Panc1 (cell line): Measurements from ENCODE around the gene CDK5R1. TPM values are rescaled to one million over a fixed set of nuclear protein-coding genes. Genes with fewer than 3 reads are reported as not detected.

Experiments used
- ATAC-seq: fragments of 200-7000 bp; cut with Tn5 transposase; 2 replicates; pipeline ENCODE4 v1.9.1; 2020; ENCODE audit warnings: mild to moderate bottlenecking, moderate library complexity
- BruUV-seq: library from RNA; stranded (reverse); fragments of 400-500 nt; replicated peaks from 2 replicates; lab custom pipeline; 2021; lab: Mats Ljungman, UMichigan
- CTCF ChIA-PET: fragments of 300-600 bp; sonication (Branson Sonifier 250); formaldehyde crosslinking; loops from one replicate; lab custom pipeline; 2022; ENCODE audit warnings: antibody characterized with exemption; lab: Charles Lee
- POLR2A ChIA-PET: fragments of 300-600 bp; sonication (Branson Sonifier 250); formaldehyde crosslinking; loops from one replicate; lab custom pipeline; 2022; ENCODE audit warnings: antibody characterized with exemption; lab: Charles Lee
- DNase-seq: peaks from one replicate; pipeline ENCODE4 v3.0.0-alpha.2; 2010; ENCODE audit warnings: low read depth, low spot score
- H3K27ac ChIP-seq: 2 replicates; pipeline ENCODE4 v1.5.1; 2011; ENCODE audit warnings: mild to moderate bottlenecking, low read length, inconsistent platforms
- H3K27me3 ChIP-seq: fragments of 200-500 bp; sonication (Bioruptor generic); 2 replicates; pipeline ENCODE4 v1.6.0; 2014; ENCODE audit warnings: low read length, inconsistent platforms; ENCODE audit not compliant: control insufficient read depth, insufficient read depth
- H3K36me3 ChIP-seq: fragments of 200-500 bp; sonication (Bioruptor generic); 2 replicates; pipeline ENCODE4 v1.5.1; 2014; ENCODE audit warnings: inconsistent platforms, mild to moderate bottlenecking, low read length, moderate library complexity; ENCODE audit not compliant: control insufficient read depth, insufficient read depth
- H3K4me1 ChIP-seq: 2 replicates; pipeline ENCODE4 v1.5.1; 2011; ENCODE audit warnings: inconsistent platforms, mild to moderate bottlenecking, low read length, moderate library complexity; ENCODE audit not compliant: control insufficient read depth, insufficient read depth
- H3K4me3 ChIP-seq, 2 experiments: 2 replicates each; pipeline ENCODE4 v1.5.1; 2011 to 2012; ENCODE audit warnings: low read depth in 2 of 2, low read length in 2 of 2, mild to moderate bottlenecking in 2 of 2, inconsistent platforms in 1 of 2, moderate library complexity in 1 of 2
- H3K9me3 ChIP-seq: fragments of 200-500 bp; sonication (Bioruptor generic); 2 replicates; pipeline ENCODE4 v1.5.1; 2014; ENCODE audit warnings: low read depth, mild to moderate bottlenecking, inconsistent platforms, low read length, moderate library complexity; ENCODE audit not compliant: control insufficient read depth, insufficient read depth
- POLR2AphosphoS5 ChIP-seq: IDR thresholded peaks from 2 replicates; pipeline ENCODE4 v1.6.1; 2012; ENCODE audit warnings: mild to moderate bottlenecking, low read depth, low read length, moderate library complexity
- REST ChIP-seq, 2 experiments: IDR thresholded peaks; 2 replicates each; pipeline ENCODE4 v1.6.1; 2011 to 2012; ENCODE audit warnings: low read depth in 2 of 2, control low read depth in 1 of 2, low read length in 1 of 2, mild to moderate bottlenecking in 1 of 2, moderate library complexity in 1 of 2; ENCODE audit not compliant: insufficient read depth in 1 of 2
- SIN3A ChIP-seq: IDR thresholded peaks from 2 replicates; pipeline ENCODE4 v1.6.1; 2012; ENCODE audit warnings: low read depth, mild to moderate bottlenecking, low read length, moderate library complexity, borderline replicate concordance; ENCODE audit not compliant: insufficient read depth
- TCF7L2 ChIP-seq: IDR thresholded peaks from 2 replicates; pipeline ENCODE4 v1.6.1; 2011; ENCODE audit warnings: mild to moderate bottlenecking, low read depth, low read length, inconsistent platforms
- in situ Hi-C: cut with HindIII; loops from 2 replicates; pipeline ENCODE4 v1.10.0; 2016; ENCODE audit warnings: low sequenced_read_pairs, low pct_unique_long_range_greater_than_20kb
- intact Hi-C: fragments of 100-400 bp; cut with micrococcal nuclease; formaldehyde crosslinking; loops from one replicate; pipeline ENCODE4 v1.10.0; 2022; ENCODE audit not compliant: unreplicated experiment
- total RNA-seq: library from RNA; stranded (reverse); gene quantifications from one replicate; pipeline ENCODE4 v1.2.1, GENCODE V29; 2021; ENCODE audit not compliant: unreplicated experiment
- TF ChIP-seq, protein P1 (sequence below): fragments of 450-650 bp; IDR thresholded peaks from 2 replicates; pipeline ENCODE4 v1.5.1; 2017; ENCODE audit warnings: mild to moderate bottlenecking

Gene CDK5R1
- total RNA-seq, 1 experiment from 2014 or later = 7.9 TPM

- ChIA-PET CTCF (interaction anchor here (0.6 kb wide), 1 partner anchor 185 kb away, joined by 5 read pairs; no protein-coding TSS in a partner anchor), POLR2A (no interaction called here)
- BruUV-seq = no TSS peak
- Histone ChIP-seq H3K27me3 (no peaks in the 10 kb centered on the region), H3K4me3 (no peak overlapping the region), H3K4me1 (peaks cover 20% of the 10 kb centered on the region), H3K36me3 (peaks cover 30% of the 10 kb centered on the region), H3K27ac (no peak overlapping the region), H3K9me3 (no peaks in the 10 kb centered on the region)
- no peak for TF ChIP-seq POLR2AphosphoS5
- TF ChIP-seq SIN3A = no peak
- no peak for TF ChIP-seq REST (IDR thresholded peaks at IDR 0.05; ENCODE audit: insufficient read depth in 1 of 2, low read depth in 2 of 2, low read length in 1 of 2)
- TF ChIP-seq, protein P1, sequence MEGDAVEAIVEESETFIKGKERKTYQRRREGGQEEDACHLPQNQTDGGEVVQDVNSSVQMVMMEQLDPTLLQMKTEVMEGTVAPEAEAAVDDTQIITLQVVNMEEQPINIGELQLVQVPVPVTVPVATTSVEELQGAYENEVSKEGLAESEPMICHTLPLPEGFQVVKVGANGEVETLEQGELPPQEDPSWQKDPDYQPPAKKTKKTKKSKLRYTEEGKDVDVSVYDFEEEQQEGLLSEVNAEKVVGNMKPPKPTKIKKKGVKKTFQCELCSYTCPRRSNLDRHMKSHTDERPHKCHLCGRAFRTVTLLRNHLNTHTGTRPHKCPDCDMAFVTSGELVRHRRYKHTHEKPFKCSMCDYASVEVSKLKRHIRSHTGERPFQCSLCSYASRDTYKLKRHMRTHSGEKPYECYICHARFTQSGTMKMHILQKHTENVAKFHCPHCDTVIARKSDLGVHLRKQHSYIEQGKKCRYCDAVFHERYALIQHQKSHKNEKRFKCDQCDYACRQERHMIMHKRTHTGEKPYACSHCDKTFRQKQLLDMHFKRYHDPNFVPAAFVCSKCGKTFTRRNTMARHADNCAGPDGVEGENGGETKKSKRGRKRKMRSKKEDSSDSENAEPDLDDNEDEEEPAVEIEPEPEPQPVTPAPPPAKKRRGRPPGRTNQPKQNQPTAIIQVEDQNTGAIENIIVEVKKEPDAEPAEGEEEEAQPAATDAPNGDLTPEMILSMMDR = no peak
- no peak for TF ChIP-seq TCF7L2
- DNase-seq (no peak), ATAC-seq (no peak)
- in situ Hi-C loops (no loop called here), intact Hi-C loops (loop anchor here (5.0 kb wide), 1 partner anchor 270 kb away; no protein-coding TSS in a partner anchor)
Observed at GRCh38 chr17:32482568-32483320, 4.0 kb upstream of the CDK5R1 start.

GRCh38 chr17:32483451-32484019 is 3.3 kb upstream of the CDK5R1 start:
- H3K9me3 ChIP-seq = no peaks in the 10 kb centered on the region
- in situ Hi-C loops (no loop called here), intact Hi-C loops (loop anchor here (5.0 kb wide), 1 partner anchor 269 kb away; no protein-coding TSS in a partner anchor)
- H3K4me3 ChIP-seq = no peak overlapping the region
- BruUV-seq = no TSS peak
- POLR2A ChIA-PET = no interaction called here
- peak; percentile 60 for DNase-seq
- CTCF ChIA-PET = no interaction called here
- H3K36me3 ChIP-seq = peaks cover 22% of the 10 kb centered on the region
- peak; percentile 16; the same call in 1 of the 2 replicates for ATAC-seq
- TF ChIP-seq, protein P1 = peak; percentile 74; the same call in 1 of the 2 replicates
- peak; percentile 16; the same call in 1 of the 2 replicates for TF ChIP-seq POLR2AphosphoS5
- no peak for TF ChIP-seq TCF7L2
- no peak overlapping the region for H3K27ac ChIP-seq
- H3K27me3 ChIP-seq = no peaks in the 10 kb centered on the region
- peaks cover 20% of the 10 kb centered on the region for H3K4me1 ChIP-seq
